Progenitor cell of endocrine pancreas (in vitro differentiated cells): ENCODE data around the gene ZXDC. TPM values are rescaled to one million over a fixed set of nuclear protein-coding genes. Genes with fewer than 3 reads are reported as not detected.

Experiments used
- DNase-seq: peaks from one replicate; pipeline ENCODE4 v3.0.0; 2021; ENCODE audit warnings: low spot score; ENCODE audit not compliant: unreplicated experiment
- H3K27ac Mint-ChIP-seq: 2 replicates; pipeline ENCODE4 v1.8.0; 2021; ENCODE audit warnings: mild to moderate bottlenecking, moderate library complexity, mixed read lengths
- H3K27me3 Mint-ChIP-seq: 2 replicates; pipeline ENCODE4 v1.8.0; 2021; ENCODE audit warnings: mixed read lengths
- H3K36me3 Mint-ChIP-seq: 2 replicates; pipeline ENCODE4 v1.8.0; 2022; ENCODE audit warnings: mixed read lengths; ENCODE audit not compliant: insufficient read depth
- H3K4me1 Mint-ChIP-seq: 2 replicates; pipeline ENCODE4 v1.8.0; 2021; ENCODE audit warnings: low read depth, mixed read lengths
- H3K4me3 Mint-ChIP-seq: 2 replicates; pipeline ENCODE4 v1.8.0; 2021; ENCODE audit warnings: low read depth, mild to moderate bottlenecking, moderate library complexity, mixed read lengths
- H3K9me3 Mint-ChIP-seq: 2 replicates; pipeline ENCODE4 v1.8.0; 2021; ENCODE audit warnings: low read depth, mixed read lengths
- CTCF ChIP-seq: fragments of 200-600 bp; sonication (generic); IDR thresholded peaks from one replicate; pipeline ENCODE4 v1.5.0; 2021; ENCODE audit warnings: antibody characterized with exemption, mild to moderate bottlenecking; ENCODE audit not compliant: unreplicated experiment
- total RNA-seq: library from RNA; stranded (reverse); gene quantifications from 2 replicates; pipeline ENCODE4 v1.2.1, GENCODE V29; 2021

The ZXDC gene
- total RNA-seq, 1 donor from 2014 or later = 40.5 TPM

GRCh38 chr3:126434264-126434590 lies 41.5 kb downstream of the ZXDC start:
- TF ChIP-seq CTCF = no peak
- Mint-ChIP-seq H3K27me3 (no peaks in the 10 kb centered on the region), H3K27ac (peak overlapping the region; percentile 67), H3K4me1 (no peaks in the 10 kb centered on the region), H3K4me3 (no peak overlapping the region), H3K9me3 (no peaks in the 10 kb centered on the region), H3K36me3 (peaks cover 2% of the 10 kb centered on the region)
- no peak for DNase-seq

DNA sequence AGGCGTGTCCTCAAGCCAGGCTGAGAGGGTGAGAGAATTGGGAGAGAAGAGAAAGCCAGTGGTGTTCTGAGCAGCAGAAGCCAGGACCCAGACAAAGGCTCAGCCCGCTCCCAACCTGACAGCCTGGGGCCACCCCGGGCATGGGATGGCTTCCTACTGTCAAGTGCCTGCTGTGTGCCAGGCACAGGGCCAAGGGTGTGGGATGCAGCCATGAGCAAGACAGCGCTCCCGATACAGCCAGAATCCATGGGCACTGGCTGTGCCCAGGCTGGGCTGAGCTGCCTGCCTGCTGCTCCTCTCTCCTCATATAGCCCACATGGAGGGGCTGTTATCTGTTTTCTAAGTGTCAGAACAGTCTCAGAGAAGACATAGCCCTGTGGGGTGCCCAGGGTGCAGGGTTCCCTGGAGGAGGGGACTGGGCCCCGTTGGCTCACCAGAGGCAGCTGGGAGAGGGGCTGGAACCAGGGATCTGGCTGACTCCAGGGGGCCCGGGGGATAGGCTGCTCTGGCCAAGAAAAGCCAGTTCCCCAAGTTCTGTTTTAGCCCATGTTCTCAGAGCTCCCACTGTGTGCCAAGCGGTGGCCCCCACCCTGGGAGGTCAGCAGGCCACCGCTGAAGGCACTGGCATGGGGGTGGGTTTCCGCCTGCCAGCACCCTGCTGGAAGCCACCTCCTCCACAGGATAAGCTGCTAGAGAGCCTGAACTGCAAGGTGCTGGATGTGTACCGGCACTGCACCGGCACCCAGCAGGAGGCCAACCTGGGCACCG lies 42.0 kb downstream of the ZXDC start:
- Mint-ChIP-seq H3K36me3 (peaks cover 2% of the 10 kb centered on the region), H3K27ac (peak overlapping the region; percentile 67), H3K4me3 (no peak overlapping the region), H3K9me3 (no peaks in the 10 kb centered on the region), H3K27me3 (no peaks in the 10 kb centered on the region), H3K4me1 (no peaks in the 10 kb centered on the region)
- no peak for DNase-seq
- TF ChIP-seq CTCF = no peak

DNA sequence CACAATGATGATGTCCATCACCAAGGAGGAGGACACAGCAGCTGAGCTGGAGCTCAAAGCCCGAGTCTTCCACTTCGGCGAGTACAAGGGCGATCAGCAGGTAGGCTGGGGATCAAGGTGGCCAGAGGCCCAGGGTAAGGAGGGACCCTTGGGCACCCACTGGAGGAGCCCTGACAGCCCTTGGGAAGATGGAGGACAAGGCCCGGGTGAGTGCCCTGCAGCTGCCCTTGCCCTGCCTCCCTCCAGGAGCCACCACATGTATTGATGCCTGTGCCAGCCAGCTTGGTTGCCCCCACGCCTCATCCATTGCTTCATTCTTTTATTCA lies 42.6 kb downstream of the ZXDC start:
- DNase-seq = no peak
- Mint-ChIP-seq H3K36me3 (peaks cover 2% of the 10 kb centered on the region), H3K4me3 (no peak overlapping the region), H3K4me1 (no peaks in the 10 kb centered on the region), H3K27me3 (no peaks in the 10 kb centered on the region), H3K27ac (no peak overlapping the region), H3K9me3 (no peaks in the 10 kb centered on the region)
- TF ChIP-seq CTCF = no peak

DNA sequence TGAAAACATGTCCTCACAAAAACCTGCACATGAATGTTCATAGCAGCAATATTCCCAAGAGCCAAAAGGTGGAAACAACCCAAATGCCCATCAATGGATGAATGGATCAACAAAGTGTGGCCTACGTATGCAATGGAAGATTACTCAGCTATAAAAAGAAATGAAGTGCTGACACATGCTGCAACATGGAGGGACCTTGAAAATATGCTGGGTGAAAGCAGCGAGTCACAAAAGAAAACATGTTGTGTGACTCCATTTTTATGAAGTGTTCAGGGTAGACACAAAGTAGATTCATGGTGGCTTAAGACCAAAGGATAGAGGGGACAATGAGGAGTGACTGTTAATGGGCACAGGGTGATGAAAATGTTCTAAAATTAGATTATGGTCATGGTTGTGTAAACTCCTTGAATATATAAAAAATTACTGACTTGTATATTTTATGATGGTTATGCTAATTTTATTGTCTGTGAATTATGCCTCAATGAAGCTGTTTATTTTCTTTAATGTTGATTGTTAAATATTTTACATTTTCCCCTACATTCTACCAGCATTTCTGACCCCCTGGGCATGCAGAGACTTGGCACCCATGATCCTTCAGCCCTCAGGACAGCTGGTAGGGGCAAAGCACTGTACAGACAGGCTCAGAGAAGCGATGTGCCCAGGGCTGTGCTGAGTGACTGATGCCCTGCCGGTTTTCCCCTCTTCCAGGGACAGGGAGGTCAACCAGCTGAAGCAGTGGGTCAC lies 43.2 kb downstream of the ZXDC start:
- no peak for TF ChIP-seq CTCF
- H3K27me3 Mint-ChIP-seq = no peaks in the 10 kb centered on the region

GRCh38 chr3:126431103-126431534 lies 44.6 kb downstream of the ZXDC start:
- TF ChIP-seq CTCF = no peak
- DNase-seq = no peak
- H3K27ac Mint-ChIP-seq = no peak overlapping the region
- H3K4me3 Mint-ChIP-seq = no peak overlapping the region
- no peaks in the 10 kb centered on the region for H3K27me3 Mint-ChIP-seq
- no peaks in the 10 kb centered on the region for H3K4me1 Mint-ChIP-seq
- peaks cover 5% of the 10 kb centered on the region for H3K9me3 Mint-ChIP-seq
- H3K36me3 Mint-ChIP-seq = peaks cover 3% of the 10 kb centered on the region

More for the DNA sequence above, 43.2 kb downstream of the ZXDC start:
- no peak for DNase-seq
- H3K4me3 Mint-ChIP-seq = no peak overlapping the region
- H3K36me3 Mint-ChIP-seq = peaks cover 2% of the 10 kb centered on the region
- no peaks in the 10 kb centered on the region for H3K9me3 Mint-ChIP-seq
- H3K4me1 Mint-ChIP-seq = no peaks in the 10 kb centered on the region
- H3K27ac Mint-ChIP-seq = no peak overlapping the region
